ENCODE measurements around the gene ASIC4. TPM values are rescaled to one million over a fixed set of nuclear protein-coding genes. Genes with fewer than 3 reads are reported as not detected.

Gene ASIC4
- total and polyA plus RNA-seq, 2 of the 13 experiments (the other 11 are each of a cell fraction or from before 2014, with no cell fraction given), result 0.03 TPM; not detected in 1

DNA sequence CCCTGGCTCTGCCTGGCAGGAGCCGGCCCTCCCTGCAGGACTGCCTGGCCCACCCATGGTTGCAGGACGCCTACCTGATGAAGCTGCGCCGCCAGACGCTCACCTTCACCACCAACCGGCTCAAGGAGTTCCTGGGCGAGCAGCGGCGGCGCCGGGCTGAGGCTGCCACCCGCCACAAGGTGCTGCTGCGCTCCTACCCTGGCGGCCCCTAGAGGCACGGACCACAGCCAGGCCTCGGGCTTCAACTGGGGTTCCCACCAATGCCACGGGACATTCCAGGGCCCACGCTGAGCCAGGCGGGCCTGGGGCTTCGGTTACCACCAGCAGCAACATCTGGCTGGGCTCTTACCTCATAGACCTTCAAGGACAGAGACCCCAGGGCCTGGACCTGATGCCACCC, 21.7 kb upstream of the ASIC4 start (continued):
- TF ChIP-seq, protein P1, sequence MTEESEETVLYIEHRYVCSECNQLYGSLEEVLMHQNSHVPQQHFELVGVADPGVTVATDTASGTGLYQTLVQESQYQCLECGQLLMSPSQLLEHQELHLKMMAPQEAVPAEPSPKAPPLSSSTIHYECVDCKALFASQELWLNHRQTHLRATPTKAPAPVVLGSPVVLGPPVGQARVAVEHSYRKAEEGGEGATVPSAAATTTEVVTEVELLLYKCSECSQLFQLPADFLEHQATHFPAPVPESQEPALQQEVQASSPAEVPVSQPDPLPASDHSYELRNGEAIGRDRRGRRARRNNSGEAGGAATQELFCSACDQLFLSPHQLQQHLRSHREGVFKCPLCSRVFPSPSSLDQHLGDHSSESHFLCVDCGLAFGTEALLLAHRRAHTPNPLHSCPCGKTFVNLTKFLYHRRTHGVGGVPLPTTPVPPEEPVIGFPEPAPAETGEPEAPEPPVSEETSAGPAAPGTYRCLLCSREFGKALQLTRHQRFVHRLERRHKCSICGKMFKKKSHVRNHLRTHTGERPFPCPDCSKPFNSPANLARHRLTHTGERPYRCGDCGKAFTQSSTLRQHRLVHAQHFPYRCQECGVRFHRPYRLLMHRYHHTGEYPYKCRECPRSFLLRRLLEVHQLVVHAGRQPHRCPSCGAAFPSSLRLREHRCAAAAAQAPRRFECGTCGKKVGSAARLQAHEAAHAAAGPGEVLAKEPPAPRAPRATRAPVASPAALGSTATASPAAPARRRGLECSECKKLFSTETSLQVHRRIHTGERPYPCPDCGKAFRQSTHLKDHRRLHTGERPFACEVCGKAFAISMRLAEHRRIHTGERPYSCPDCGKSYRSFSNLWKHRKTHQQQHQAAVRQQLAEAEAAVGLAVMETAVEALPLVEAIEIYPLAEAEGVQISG (CRISPR knock-in tag; IDR thresholded peaks at IDR 0.05), result no peak
- no peak for TF ChIP-seq CC2D1A (CRISPR knock-in tag; IDR thresholded peaks at IDR 0.05)
- TF ChIP-seq, protein P2, sequence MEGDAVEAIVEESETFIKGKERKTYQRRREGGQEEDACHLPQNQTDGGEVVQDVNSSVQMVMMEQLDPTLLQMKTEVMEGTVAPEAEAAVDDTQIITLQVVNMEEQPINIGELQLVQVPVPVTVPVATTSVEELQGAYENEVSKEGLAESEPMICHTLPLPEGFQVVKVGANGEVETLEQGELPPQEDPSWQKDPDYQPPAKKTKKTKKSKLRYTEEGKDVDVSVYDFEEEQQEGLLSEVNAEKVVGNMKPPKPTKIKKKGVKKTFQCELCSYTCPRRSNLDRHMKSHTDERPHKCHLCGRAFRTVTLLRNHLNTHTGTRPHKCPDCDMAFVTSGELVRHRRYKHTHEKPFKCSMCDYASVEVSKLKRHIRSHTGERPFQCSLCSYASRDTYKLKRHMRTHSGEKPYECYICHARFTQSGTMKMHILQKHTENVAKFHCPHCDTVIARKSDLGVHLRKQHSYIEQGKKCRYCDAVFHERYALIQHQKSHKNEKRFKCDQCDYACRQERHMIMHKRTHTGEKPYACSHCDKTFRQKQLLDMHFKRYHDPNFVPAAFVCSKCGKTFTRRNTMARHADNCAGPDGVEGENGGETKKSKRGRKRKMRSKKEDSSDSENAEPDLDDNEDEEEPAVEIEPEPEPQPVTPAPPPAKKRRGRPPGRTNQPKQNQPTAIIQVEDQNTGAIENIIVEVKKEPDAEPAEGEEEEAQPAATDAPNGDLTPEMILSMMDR (CRISPR knock-in tag; IDR thresholded peaks at IDR 0.05), result peak; percentile 62
- no peak for TF ChIP-seq NR3C1 (CRISPR knock-in tag; IDR thresholded peaks at IDR 0.05)
- no peak for TF ChIP-seq EHMT2 (IDR thresholded peaks at IDR 0.05; ENCODE audit: borderline replicate concordance, low read depth, low read length)
- no peak for TF ChIP-seq ZNF724P (CRISPR knock-in tag; IDR thresholded peaks at IDR 0.05; ENCODE audit: borderline replicate concordance)

DNA sequence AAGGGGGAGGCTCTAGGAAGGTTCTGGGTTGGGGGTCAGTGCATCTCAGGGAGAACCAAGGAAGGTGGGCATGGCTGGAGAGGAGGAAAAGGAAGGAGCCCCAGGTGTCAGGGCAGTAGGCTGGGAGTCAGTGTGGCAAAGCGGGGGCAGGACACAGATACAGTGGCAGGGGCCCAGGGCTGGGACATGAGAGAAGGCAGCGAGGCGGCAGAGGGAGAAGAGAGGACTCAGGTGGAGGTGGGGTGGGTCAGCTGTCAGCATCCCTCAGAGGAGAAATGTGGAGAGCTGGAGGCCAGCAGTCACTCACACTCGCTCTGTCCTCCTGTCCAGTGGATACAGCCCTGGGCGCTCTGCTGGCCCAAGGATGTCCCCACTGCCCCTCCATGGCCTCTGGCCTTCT, 21.2 kb upstream of the ASIC4 start:
- H3K79me2 ChIP-seq (ENCODE audit: insufficient read depth, low read length), result no peaks in the 10 kb centered on the region
- no peaks in the 10 kb centered on the region for H4K20me1 ChIP-seq (ENCODE audit: insufficient read depth, low read length)
- no TSS peak for BruUV-seq (replicated peaks)
- ChIA-PET CTCF (ENCODE audit: low intra/inter-chr PET ratio, low total read pairs) (interaction anchor here (1.5 to 4.5 kb wide), 3 partner anchors 17 to 37 kb away, joined by 4 to 26 read pairs (median 6); no protein-coding TSS in a partner anchor), POLR2A (no interaction called here)
- H3K27ac ChIP-seq (ENCODE audit: extremely low read length, insufficient read depth, low read length), result no peak overlapping the region
- no peak overlapping the region for H3K9ac ChIP-seq (ENCODE audit: insufficient read depth, low read depth, low read length)
- H3K9me3 ChIP-seq (ENCODE audit: low read length), result no peaks in the 10 kb centered on the region
- no peak overlapping the region for H2AFZ ChIP-seq (ENCODE audit: low read length)
- in situ Hi-C loops (cut with HindIII; ENCODE audit: extremely low pct_ligation_motif_present, low pct_unique_long_range_greater_than_20kb), result loop anchor here (5.0 kb wide), 1 partner anchor 39 kb away; no protein-coding TSS in a partner anchor
- peaks cover 33 to 94% of the 10 kb centered on the region in 2 experiments; a peak in 4 of 5 replicates for H3K27me3 ChIP-seq (ENCODE audit: control insufficient read depth in 1 of 2, insufficient read depth in 2 of 2, low read length in 2 of 2)
- 25% methylated on average over 5 of the region's 5 CpGs for WGBS (ENCODE audit: low lambda C conversion rate)
- intact Hi-C loops (cut with micrococcal nuclease; ENCODE audit: unreplicated experiment), result no loop called here
- peaks cover 30% of the 10 kb centered on the region for H3K4me1 ChIP-seq (ENCODE audit: insufficient read depth, low read length)
- no peaks in the 10 kb centered on the region for H3K36me3 ChIP-seq (replicated peaks in 1 of 2; ENCODE audit: control insufficient read depth in 1 of 2, insufficient read depth in 2 of 2, low read length in 2 of 2)
- DNase-seq (ENCODE audit: low spot score) (no peak), FAIRE-seq (no peak), ATAC-seq (no peak)
- no peak overlapping the region for H3K4me2 ChIP-seq (ENCODE audit: low read depth, low read length)
- no peak overlapping the region for H3K4me3 ChIP-seq (replicated peaks in 1 of 3; ENCODE audit: insufficient read depth in 1 of 3, low read depth in 2 of 3, low read length in 3 of 3)
- no peak for TF ChIP-seq ZNF354B (CRISPR knock-in tag; IDR thresholded peaks at IDR 0.05)
- TF ChIP-seq ZBTB1 (CRISPR knock-in tag; IDR thresholded peaks at IDR 0.05; ENCODE audit: borderline replicate concordance), result no peak
- TF ChIP-seq, protein P3, sequence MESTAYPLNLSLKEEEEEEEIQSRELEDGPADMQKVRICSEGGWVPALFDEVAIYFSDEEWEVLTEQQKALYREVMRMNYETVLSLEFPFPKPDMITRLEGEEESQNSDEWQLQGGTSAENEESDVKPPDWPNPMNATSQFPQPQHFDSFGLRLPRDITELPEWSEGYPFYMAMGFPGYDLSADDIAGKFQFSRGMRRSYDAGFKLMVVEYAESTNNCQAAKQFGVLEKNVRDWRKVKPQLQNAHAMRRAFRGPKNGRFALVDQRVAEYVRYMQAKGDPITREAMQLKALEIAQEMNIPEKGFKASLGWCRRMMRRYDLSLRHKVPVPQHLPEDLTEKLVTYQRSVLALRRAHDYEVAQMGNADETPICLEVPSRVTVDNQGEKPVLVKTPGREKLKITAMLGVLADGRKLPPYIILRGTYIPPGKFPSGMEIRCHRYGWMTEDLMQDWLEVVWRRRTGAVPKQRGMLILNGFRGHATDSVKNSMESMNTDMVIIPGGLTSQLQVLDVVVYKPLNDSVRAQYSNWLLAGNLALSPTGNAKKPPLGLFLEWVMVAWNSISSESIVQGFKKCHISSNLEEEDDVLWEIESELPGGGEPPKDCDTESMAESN (CRISPR knock-in tag; conservative IDR thresholded peaks at IDR 0.05), result no peak
- TF ChIP-seq ZNF225 (CRISPR knock-in tag; IDR thresholded peaks at IDR 0.05), result no peak

Measured in HepG2 (cell line).